HepG2 (cell line): ENCODE measurements around the gene TEX26. TPM values are rescaled to one million over a fixed set of nuclear protein-coding genes. Genes with fewer than 3 reads are reported as not detected.

Source experiments
- ATAC-seq: fragments of 200-7000 bp; cut with Tn5 transposase; 3 replicates; pipeline ENCODE4 v1.9.1; 2020; ENCODE audit warnings: mild to moderate bottlenecking, moderate library complexity
- BruUV-seq: library from RNA; stranded (reverse); fragments of 400-500 nt; replicated peaks from 2 replicates; lab custom pipeline; 2021; lab: Mats Ljungman, UMichigan
- CTCF ChIA-PET: fragments of 300-600 bp; formaldehyde crosslinking; extraction: SDS; loops from one replicate; lab custom pipeline; 2021; ENCODE audit warnings: low total read pairs, inconsistent platforms, low intra/inter-chr PET ratio; lab: Yijun Ruan, JAX
- POLR2A ChIA-PET: fragments of 350-600 bp; sonication (Branson Sonifier 250); formaldehyde crosslinking; loops from one replicate; lab custom pipeline; 2020; ENCODE audit warnings: antibody characterized with exemption, inconsistent platforms; lab: Yijun Ruan, JAX
- DNase-seq: peaks from one replicate; pipeline ENCODE4 v3.0.0-alpha.2; 2015; ENCODE audit warnings: low spot score
- FAIRE-seq: peaks from 3 replicates; lab custom pipeline; 2011; peaks lifted over from hg19 to GRCh38; lab: Jason Lieb, UNC
- H2AFZ ChIP-seq: one replicate; pipeline ENCODE4 v1.6.1; 2011; ENCODE audit warnings: low read length, inconsistent platforms
- H3K27ac ChIP-seq: fragments of 300-600 bp; 3 replicates; pipeline ENCODE4 v1.8.0; 2011; ENCODE audit warnings: mixed run types, mild to moderate bottlenecking, mixed read lengths, low read length, inconsistent platforms; ENCODE audit not compliant: insufficient read depth; ENCODE audit errors: extremely low read length
- H3K27me3 ChIP-seq, 2 experiments: fragments of 200-600 bp in 1 of 2; 2 replicates in 1 of 2; 3 replicates in 1 of 2; pipeline versions ENCODE4 v1.6.0 to v1.8.0; 2011; ENCODE audit warnings: low read length in 2 of 2, mild to moderate bottlenecking in 2 of 2, moderate library complexity in 2 of 2, inconsistent platforms in 1 of 2; ENCODE audit not compliant: insufficient read depth in 2 of 2, control insufficient read depth in 1 of 2
- H3K36me3 ChIP-seq, 2 experiments: fragments of 200-600 bp in 1 of 2; replicated peaks in 1 of 2; 2 replicates in 1 of 2; 3 replicates in 1 of 2; pipeline versions ENCODE4 v1.5.1 to v1.8.0; 2011; ENCODE audit warnings: low read length in 2 of 2, inconsistent platforms in 1 of 2; ENCODE audit not compliant: insufficient read depth in 2 of 2, control insufficient read depth in 1 of 2
- H3K4me1 ChIP-seq: 2 replicates; pipeline ENCODE4 v1.5.1; 2012; ENCODE audit warnings: low read length, inconsistent platforms; ENCODE audit not compliant: insufficient read depth
- H3K4me2 ChIP-seq: 2 replicates; pipeline ENCODE4 v1.6.0; 2011; ENCODE audit warnings: low read depth, low read length, inconsistent platforms
- H3K4me3 ChIP-seq, 3 experiments: fragments of 200-600 bp in 1 of 3; sonication (generic), shearing (Covaris generic) in 1 of 3; replicated peaks in 1 of 3; 2 replicates each; pipeline ENCODE4 v1.5.1; 2011 to 2016; ENCODE audit warnings: low read length in 3 of 3, inconsistent platforms in 2 of 3, low read depth in 2 of 3, mild to moderate bottlenecking in 2 of 3, control low read depth in 1 of 3, mixed read lengths in 1 of 3; ENCODE audit not compliant: insufficient read depth in 1 of 3
- H3K79me2 ChIP-seq: one replicate; pipeline ENCODE4 v1.6.1; 2011; ENCODE audit warnings: low read length, inconsistent platforms; ENCODE audit not compliant: insufficient read depth
- H3K9ac ChIP-seq: 2 replicates; pipeline ENCODE4 v1.6.0; 2011; ENCODE audit warnings: mild to moderate bottlenecking, low read depth, low read length, inconsistent platforms; ENCODE audit not compliant: insufficient read depth
- H3K9me3 ChIP-seq: 2 replicates; pipeline ENCODE4 v1.5.1; 2012; ENCODE audit warnings: mild to moderate bottlenecking, low read length
- H4K20me1 ChIP-seq: 2 replicates; pipeline ENCODE4 v1.6.0; 2011; ENCODE audit warnings: inconsistent platforms, mild to moderate bottlenecking, low read length, moderate library complexity; ENCODE audit not compliant: insufficient read depth
- HNF4G ChIP-seq, 2 experiments: sonication (generic) in 1 of 2; formaldehyde crosslinking in 1 of 2; IDR thresholded peaks; 2 replicates each; pipeline versions ENCODE4 v1.4.0 to v1.6.1; 2011 to 2020; ENCODE audit warnings: borderline replicate concordance in 2 of 2, low read depth in 2 of 2, mild to moderate bottlenecking in 2 of 2, low read length in 1 of 2, missing genetic modification reagents in 1 of 2, moderate library complexity in 1 of 2
- RAD21 ChIP-seq: fragments of 450-650 bp; formaldehyde crosslinking; IDR thresholded peaks from 2 replicates; pipeline ENCODE4 v1.5.0; 2020; ENCODE audit warnings: mild to moderate bottlenecking
- SRF ChIP-seq: IDR thresholded peaks from 2 replicates; pipeline ENCODE4 v1.6.1; 2011; ENCODE audit warnings: mild to moderate bottlenecking, low read depth, low read length, moderate library complexity
- STAG1 ChIP-seq: sonication (generic); formaldehyde crosslinking; IDR thresholded peaks from 2 replicates; pipeline ENCODE4 v1.4.0; 2020; ENCODE audit warnings: missing genetic modification reagents
- THAP11 ChIP-seq: IDR thresholded peaks from 2 replicates; pipeline ENCODE4 v1.6.1; 2016; ENCODE audit warnings: missing biosample characterization, missing genetic modification reagents
- ZNF644 ChIP-seq: IDR thresholded peaks from 2 replicates; pipeline ENCODE4 v1.6.1; 2016; ENCODE audit warnings: low read depth
- ZNF660 ChIP-seq: sonication (generic); formaldehyde crosslinking; IDR thresholded peaks from 2 replicates; pipeline ENCODE4 v1.5.1; 2020; ENCODE audit warnings: mild to moderate bottlenecking, low read depth, missing genetic modification reagents, borderline replicate concordance
- ZNF75D ChIP-seq: sonication (generic); formaldehyde crosslinking; IDR thresholded peaks from 2 replicates; pipeline ENCODE4 v1.8.1; 2023; ENCODE audit warnings: missing genetic modification reagents, mild to moderate bottlenecking, borderline replicate concordance
- ZNF768 ChIP-seq: sonication (generic); formaldehyde crosslinking; IDR thresholded peaks from 2 replicates; pipeline ENCODE4 v1.4.0; 2020; ENCODE audit warnings: missing genetic modification reagents
- WGBS: methylation state at CpG from one replicate; pipeline ENCODE4 v1.1.6; 2017; ENCODE audit warnings: low lambda C conversion rate; 5-methylcytosine and 5-hydroxymethylcytosine counted together
- in situ Hi-C: cut with HindIII; loops from 2 replicates; pipeline ENCODE4 v1.10.0; 2017; ENCODE audit warnings: low pct_unique_long_range_greater_than_20kb; ENCODE audit not compliant: extremely low pct_ligation_motif_present
- intact Hi-C: fragments of 100-400 bp; cut with micrococcal nuclease; formaldehyde crosslinking; loops from one replicate; pipeline ENCODE4 v1.10.0; 2022; ENCODE audit not compliant: unreplicated experiment
- polyA plus RNA-seq, 8 experiments: library from polyadenylated mRNA; depleted of rRNA in 3 of 8; stranded (reverse) in 7 of 8; unstranded in 1 of 8; fragments of >200 nt; fragmentation: Illumina TruSeq in 4 of 8; extraction: Trizol in 4 of 8; gene quantifications; 2 replicates each; pipeline versions ENCODE4 v1.2.1 to v1.2.3, GENCODE V29; 2011 to 2016; ENCODE audit warnings: low read depth in 4 of 8, missing spikeins in 1 of 8, mixed read lengths in 1 of 8; ENCODE audit not compliant: insufficient read depth in 1 of 8
- total RNA-seq, 5 experiments: library from RNA; depleted of rRNA; stranded (reverse); fragments of >200 nt; fragmentation: Illumina TruSeq; extraction: Trizol; gene quantifications; 2 replicates each; pipeline ENCODE4 v1.2.3, GENCODE V29; 2016; ENCODE audit warnings: low read depth in 1 of 5
- TF ChIP-seq, protein P1 (sequence below): sonication (generic); formaldehyde crosslinking; IDR thresholded peaks from 2 replicates; pipeline ENCODE4 v1.5.0; 2020; ENCODE audit warnings: mild to moderate bottlenecking, missing genetic modification reagents, moderate library complexity
- TF ChIP-seq, protein P2 (sequence below): fragments of 450-650 bp; IDR thresholded peaks from 2 replicates; pipeline ENCODE4 v1.6.1; 2016
- TF ChIP-seq, protein P3 (sequence below): sonication (generic); formaldehyde crosslinking; IDR thresholded peaks from 2 replicates; pipeline ENCODE4 v1.8.1; 2023; ENCODE audit warnings: mild to moderate bottlenecking, missing genetic modification reagents, borderline replicate concordance
- TF ChIP-seq, protein P4 (sequence below): sonication (generic); formaldehyde crosslinking; IDR thresholded peaks from 2 replicates; pipeline ENCODE4 v1.5.1; 2020; ENCODE audit warnings: missing genetic modification reagents, mild to moderate bottlenecking, borderline replicate concordance
- TF ChIP-seq, protein P5 (sequence below): sonication (generic); formaldehyde crosslinking; conservative IDR thresholded peaks from 2 replicates; pipeline ENCODE4 v1.8.0; 2022; ENCODE audit warnings: mild to moderate bottlenecking, moderate library complexity, missing genetic modification reagents

TEX26 gene
- total and polyA plus RNA-seq, 2 of the 13 experiments (the other 11 are each of a cell fraction or from before 2014, with no cell fraction given) = not detected

DNA sequence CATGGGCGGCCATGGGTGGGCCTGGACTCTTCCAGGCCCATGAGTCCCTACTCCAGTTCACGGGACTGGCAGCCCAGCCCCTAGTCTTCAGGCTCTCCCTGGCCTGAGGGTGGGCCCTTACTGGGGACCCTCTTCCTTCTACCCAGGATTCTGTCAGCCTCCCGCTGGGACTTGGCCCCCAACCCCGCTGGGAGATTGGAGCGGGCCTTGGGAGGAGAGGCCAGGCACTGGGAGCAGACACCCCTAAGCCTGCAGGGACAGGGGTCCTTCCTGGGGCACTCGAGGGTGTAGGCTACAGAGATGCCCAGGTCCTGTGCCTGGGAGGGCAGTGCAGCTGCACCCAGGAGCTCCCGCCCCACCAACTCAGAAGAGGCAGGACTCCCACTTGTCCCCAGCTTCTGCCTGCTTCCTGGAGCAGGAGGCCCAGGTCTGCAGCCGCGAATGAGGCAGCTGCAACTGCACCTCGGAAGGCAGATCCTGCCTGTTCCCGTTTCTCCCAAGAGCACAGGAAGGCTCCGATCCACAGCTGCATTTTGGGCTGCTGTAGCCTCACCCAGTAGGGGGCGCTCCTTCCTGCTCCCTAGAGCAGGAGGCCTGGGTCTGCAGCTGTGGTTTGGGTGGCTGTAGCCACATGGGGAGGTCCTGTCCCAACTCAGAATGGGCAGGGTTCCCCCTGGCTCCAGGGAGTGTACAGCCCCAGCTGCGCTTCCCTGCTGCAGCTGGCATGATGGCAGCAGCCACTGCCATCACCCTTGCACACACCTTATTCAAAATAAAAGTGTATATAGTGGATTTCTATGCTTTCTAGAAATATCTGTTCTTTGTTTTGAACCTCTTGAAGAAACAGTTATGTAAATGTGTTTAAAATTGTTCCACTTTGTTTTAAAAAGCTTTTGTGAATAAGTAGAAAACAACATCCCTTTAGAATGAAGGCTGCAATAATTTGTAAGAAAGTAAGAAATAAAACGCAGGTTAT, 46.8 kb downstream of the TEX26 start:
- no TSS peak for BruUV-seq
- in situ Hi-C loops = no loop called here
- Histone ChIP-seq H3K9me3 (no peaks in the 10 kb centered on the region), H3K27ac (no peak overlapping the region), H3K27me3 (no peaks in the 10 kb centered on the region), H4K20me1 (no peaks in the 10 kb centered on the region), H3K36me3 (no peaks in the 10 kb centered on the region), H3K4me2 (peak overlapping the region; percentile 5; the same call in 1 of the 2 replicates), H3K79me2 (no peaks in the 10 kb centered on the region), H3K9ac (no peak overlapping the region), H3K4me3 (no peak overlapping the region), H3K4me1 (peaks cover 7% of the 10 kb centered on the region; the same call in 1 of the 2 replicates), H2AFZ (no peak overlapping the region)
- CTCF ChIA-PET = no interaction called here
- TF ChIP-seq ZNF644 (no peak), RAD21 (0 out of 2 replicates have a peak, but pooled peaks have one; percentile 8), SRF (no peak), HNF4G (IDR thresholded peaks at IDR 0.05; ENCODE audit: borderline replicate concordance, low read depth, low read length) (no peak), HNF4G (CRISPR knock-in tag; IDR thresholded peaks at IDR 0.05; ENCODE audit: borderline replicate concordance, low read depth) (no peak), ZNF75D (CRISPR knock-in tag) (no peak), STAG1 (CRISPR knock-in tag) (peak; percentile 50), ZNF660 (CRISPR knock-in tag) (no peak), THAP11 (no peak), ZNF768 (CRISPR knock-in tag) (peak; percentile 21; the same call in 1 of the 2 replicates)
- TF ChIP-seq, protein P1, sequence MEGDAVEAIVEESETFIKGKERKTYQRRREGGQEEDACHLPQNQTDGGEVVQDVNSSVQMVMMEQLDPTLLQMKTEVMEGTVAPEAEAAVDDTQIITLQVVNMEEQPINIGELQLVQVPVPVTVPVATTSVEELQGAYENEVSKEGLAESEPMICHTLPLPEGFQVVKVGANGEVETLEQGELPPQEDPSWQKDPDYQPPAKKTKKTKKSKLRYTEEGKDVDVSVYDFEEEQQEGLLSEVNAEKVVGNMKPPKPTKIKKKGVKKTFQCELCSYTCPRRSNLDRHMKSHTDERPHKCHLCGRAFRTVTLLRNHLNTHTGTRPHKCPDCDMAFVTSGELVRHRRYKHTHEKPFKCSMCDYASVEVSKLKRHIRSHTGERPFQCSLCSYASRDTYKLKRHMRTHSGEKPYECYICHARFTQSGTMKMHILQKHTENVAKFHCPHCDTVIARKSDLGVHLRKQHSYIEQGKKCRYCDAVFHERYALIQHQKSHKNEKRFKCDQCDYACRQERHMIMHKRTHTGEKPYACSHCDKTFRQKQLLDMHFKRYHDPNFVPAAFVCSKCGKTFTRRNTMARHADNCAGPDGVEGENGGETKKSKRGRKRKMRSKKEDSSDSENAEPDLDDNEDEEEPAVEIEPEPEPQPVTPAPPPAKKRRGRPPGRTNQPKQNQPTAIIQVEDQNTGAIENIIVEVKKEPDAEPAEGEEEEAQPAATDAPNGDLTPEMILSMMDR (CRISPR knock-in tag) = peak; percentile 75
- TF ChIP-seq, protein P2, sequence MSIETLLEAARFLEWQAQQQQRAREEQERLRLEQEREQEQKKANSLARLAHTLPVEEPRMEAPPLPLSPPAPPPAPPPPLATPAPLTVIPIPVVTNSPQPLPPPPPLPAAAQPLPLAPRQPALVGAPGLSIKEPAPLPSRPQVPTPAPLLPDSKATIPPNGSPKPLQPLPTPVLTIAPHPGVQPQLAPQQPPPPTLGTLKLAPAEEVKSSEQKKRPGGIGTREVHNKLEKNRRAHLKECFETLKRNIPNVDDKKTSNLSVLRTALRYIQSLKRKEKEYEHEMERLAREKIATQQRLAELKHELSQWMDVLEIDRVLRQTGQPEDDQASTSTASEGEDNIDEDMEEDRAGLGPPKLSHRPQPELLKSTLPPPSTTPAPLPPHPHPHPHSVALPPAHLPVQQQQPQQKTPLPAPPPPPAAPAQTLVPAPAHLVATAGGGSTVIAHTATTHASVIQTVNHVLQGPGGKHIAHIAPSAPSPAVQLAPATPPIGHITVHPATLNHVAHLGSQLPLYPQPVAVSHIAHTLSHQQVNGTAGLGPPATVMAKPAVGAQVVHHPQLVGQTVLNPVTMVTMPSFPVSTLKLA = no peak
- TF ChIP-seq, protein P3, sequence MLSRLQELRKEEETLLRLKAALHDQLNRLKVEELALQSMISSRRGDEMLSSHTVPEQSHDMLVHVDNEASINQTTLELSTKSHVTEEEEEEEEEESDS (CRISPR knock-in tag) = no peak
- TF ChIP-seq, protein P4, sequence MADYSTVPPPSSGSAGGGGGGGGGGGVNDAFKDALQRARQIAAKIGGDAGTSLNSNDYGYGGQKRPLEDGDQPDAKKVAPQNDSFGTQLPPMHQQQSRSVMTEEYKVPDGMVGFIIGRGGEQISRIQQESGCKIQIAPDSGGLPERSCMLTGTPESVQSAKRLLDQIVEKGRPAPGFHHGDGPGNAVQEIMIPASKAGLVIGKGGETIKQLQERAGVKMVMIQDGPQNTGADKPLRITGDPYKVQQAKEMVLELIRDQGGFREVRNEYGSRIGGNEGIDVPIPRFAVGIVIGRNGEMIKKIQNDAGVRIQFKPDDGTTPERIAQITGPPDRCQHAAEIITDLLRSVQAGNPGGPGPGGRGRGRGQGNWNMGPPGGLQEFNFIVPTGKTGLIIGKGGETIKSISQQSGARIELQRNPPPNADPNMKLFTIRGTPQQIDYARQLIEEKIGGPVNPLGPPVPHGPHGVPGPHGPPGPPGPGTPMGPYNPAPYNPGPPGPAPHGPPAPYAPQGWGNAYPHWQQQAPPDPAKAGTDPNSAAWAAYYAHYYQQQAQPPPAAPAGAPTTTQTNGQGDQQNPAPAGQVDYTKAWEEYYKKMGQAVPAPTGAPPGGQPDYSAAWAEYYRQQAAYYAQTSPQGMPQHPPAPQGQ (CRISPR knock-in tag) = no peak
- TF ChIP-seq, protein P5, sequence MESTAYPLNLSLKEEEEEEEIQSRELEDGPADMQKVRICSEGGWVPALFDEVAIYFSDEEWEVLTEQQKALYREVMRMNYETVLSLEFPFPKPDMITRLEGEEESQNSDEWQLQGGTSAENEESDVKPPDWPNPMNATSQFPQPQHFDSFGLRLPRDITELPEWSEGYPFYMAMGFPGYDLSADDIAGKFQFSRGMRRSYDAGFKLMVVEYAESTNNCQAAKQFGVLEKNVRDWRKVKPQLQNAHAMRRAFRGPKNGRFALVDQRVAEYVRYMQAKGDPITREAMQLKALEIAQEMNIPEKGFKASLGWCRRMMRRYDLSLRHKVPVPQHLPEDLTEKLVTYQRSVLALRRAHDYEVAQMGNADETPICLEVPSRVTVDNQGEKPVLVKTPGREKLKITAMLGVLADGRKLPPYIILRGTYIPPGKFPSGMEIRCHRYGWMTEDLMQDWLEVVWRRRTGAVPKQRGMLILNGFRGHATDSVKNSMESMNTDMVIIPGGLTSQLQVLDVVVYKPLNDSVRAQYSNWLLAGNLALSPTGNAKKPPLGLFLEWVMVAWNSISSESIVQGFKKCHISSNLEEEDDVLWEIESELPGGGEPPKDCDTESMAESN (CRISPR knock-in tag) = no peak
- intact Hi-C loops = no loop called here
- POLR2A ChIA-PET = no interaction called here
- WGBS = 31% methylated on average over 9 of the region's 15 CpGs
- ATAC-seq (peak; percentile 87), DNase-seq (peak; percentile 16), FAIRE-seq (no peak)
